ENCODE measurements around the gene RLBP1.
A peak's percentile ranks its signal among the peaks of the same experiment; 100 is the strongest.

The RLBP1 gene

GRCh38 chr15:89178307-89178977 is 42.9 kb downstream of the RLBP1 start:
- no peak for DNase-seq (ENCODE audit: low read depth in 2 of 2)

- peak; percentile 50 to 54 for DNase-seq (ENCODE audit: low read depth in 2 of 2)
These were observed 43.6 kb downstream of the RLBP1 start for GRCh38 chr15:89177633-89178306.

- DNase-seq (ENCODE audit: low read depth in 2 of 2): no peak
These were observed 44.3 kb downstream of the RLBP1 start for GRCh38 chr15:89177116-89177515.

DNA sequence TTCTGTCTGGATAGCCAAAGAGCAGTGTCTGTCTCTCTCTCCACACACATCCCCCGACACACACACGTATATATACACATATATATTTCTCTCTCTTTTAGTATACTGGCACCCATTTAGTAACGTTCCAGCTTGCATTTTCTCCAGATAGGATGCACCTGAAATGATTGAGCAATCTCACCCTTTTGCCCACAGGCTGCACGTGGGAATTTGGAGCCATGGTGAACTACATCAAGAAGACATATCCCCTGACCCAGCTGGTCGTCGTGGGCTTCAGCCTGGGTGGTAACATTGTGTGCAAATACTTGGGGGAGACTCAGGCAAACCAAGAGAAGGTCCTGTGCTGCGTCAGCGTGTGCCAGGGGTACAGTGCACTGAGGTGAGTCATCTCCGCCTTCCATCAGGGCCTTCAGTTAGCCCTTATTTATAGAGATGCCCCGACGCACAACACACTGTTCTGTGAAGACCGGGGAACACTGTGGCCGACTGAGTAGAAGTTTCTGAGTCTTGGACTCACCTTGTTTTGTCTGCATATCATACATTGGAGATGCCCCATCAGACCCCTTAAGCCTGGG is 45.7 kb downstream of the RLBP1 start:
- no peak for DNase-seq (ENCODE audit: low read depth in 2 of 2)

DNA sequence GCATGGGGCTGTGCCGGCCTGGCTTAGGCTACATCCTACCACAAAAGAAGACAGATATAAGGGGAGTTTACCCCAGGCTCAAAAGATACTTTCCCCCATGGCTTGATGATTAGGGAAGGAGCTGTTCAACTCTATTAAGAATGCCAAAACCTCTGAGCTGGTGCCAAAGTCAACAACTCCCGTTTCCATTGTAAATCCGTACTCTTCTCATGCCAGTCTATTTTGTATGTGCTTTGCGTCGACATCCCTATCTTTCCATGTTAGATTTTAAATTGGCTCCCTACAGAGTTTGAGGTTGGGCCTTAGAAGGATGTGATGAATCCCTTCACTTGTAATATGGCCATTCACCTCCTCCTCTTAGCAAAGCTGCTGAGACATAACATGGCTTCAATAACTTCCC is 46.9 kb downstream of the RLBP1 start:
- DNase-seq (ENCODE audit: low read depth in 2 of 2): no peak

DNA sequence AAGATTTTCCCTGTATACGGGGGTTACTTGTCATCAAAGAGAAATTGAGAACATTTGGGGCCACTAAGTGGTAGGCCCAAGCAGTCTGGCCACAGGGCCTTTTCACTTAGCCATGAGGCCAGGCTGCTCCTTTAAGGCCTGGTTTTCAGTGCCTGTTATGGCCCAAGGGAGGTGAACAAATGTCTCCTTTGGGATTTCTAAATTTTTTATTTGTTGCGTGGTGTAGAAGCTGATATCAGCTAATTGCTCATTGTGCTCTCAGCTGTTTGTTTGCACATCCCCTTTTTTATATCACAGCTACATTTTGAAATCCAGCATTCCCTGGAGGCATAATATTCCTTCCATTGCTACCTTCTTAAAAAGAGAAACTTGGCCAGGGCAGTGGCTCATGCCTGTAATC is 48.5 kb downstream of the RLBP1 start:
- no peak for DNase-seq (ENCODE audit: low read depth in 2 of 2)

DNA sequence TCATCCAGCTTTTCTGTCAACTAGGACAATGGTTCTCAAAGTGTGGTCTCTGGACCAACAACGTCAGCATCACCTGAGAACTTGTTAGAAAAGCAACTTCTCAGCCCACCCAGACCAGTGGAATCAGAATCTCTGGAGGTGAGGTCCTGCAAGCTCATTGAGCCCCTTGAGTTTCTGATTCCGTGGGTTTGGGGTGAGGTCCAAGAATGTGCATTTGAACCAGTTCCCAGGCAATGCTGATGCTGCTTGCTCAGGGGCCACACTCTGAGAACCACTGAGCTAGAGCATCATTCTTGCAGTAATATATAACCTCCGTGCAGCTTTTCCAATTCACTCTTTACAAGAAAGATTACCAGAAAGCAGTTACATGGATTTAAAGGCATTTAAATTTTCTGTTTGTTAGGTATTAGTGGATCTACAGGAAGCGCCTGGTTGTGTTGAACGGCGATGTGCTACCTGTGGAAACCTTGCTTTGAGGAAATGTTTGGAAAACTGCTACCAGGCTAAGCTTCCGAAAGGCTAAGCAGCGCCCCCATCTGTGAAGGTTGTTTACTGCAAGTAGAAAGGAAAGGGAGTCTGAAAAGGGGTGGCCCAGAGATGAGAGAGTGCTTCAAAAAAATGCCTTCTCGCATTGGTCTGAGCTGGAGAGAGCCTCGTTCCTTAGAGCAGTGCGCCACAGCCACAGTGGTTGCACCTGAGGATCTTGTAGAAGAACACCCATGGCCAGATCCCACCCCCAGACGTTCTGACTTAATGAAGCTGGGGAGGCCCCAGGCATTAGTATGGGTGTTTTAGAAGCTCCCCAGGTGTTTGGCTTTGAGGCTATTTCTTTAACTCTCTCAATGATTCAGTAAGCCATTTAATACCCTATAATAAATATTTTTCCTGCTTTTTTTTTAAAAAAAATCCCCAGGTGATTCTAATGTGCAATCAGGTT is 50.0 kb downstream of the RLBP1 start:
- peak in 1 of 2 donors; percentile 23 for DNase-seq (ENCODE audit: low read depth in 2 of 2)

DNA sequence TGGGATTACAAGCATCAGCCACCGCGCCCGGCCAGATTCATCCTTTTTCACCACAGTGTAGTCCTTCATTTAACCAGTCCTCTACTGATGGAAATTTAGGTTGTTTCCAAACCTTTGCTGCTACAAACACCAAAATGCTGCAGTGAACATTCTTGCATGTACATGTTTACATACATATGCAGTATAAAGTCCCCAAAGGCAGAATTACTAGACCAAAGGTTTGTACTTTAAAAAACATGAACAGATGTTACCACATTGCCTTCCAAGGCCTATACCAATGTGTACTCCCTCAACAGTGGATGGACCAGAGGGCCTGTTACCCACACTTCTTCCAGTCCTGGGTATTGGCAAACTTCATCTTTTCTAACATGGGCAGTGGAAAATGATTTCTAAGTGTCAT is 51.0 kb downstream of the RLBP1 start:
- DNase-seq (ENCODE audit: low read depth in 2 of 2): no peak

- no peak for DNase-seq (ENCODE audit: low read depth in 2 of 2)
These were observed 53.0 kb downstream of the RLBP1 start for GRCh38 chr15:89168316-89168833.

GRCh38 chr15:89167267-89168176 is 53.9 kb downstream of the RLBP1 start:
- peak; percentile 42 to 47 for DNase-seq (ENCODE audit: low read depth in 2 of 2)

DNA sequence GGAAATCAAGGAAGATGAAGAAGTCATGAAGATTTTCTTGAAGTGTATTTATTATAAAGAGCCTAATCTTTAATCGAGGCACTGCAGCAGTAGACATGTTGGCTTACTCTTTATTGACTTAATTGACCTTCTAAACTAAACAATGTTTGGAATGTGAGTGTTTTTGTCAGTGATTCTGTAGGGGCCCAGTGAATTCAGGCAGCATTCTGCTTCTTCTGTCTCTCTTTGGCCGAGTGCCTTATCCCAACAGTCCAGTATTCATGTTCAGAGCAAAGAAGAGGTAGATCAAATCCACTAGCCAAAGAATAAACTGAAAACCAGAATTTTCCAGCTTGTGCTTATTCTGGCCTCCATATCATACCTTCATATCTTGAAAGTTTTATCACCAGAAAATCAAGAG is 55.7 kb downstream of the RLBP1 start:
- DNase-seq (ENCODE audit: low read depth in 2 of 2): no peak

GRCh38 chr15:89164712-89165211 is 56.6 kb downstream of the RLBP1 start:
- DNase-seq (ENCODE audit: low read depth in 2 of 2): no peak

- no peak for DNase-seq (ENCODE audit: low read depth in 2 of 2)
These were observed 57.9 kb downstream of the RLBP1 start for GRCh38 chr15:89163271-89164055.

DNA sequence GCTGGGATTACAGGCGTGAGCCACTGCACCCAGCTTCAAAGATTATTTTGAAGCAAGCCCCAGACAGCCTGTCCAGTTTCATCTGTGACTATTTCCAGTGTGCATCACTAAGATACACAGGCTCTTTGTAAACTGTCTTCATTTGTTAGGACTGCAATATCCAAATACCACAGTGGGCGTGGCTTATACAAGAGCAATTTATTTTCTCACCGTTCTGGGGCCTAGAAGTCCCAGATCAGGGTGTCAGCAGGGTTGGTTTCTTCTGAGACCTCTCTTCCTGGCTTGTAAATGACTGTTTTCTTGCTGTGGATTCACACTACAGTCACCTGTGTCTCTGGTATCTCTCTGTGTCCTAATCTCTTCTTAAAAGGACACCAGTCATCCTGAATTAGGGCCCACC is 59.7 kb downstream of the RLBP1 start:
- DNase-seq (ENCODE audit: low read depth in 2 of 2): no peak

Data from activated CD4-positive, alpha-beta T cell treated with anti-CD3 and anti-CD28 coated beads for 24 hours (primary cell).